ENCODE results near the gene PRLR.

The PRLR gene

GRCh38 chr5:35158622-35159369 is 71.5 kb downstream of the PRLR start:
- DNase-seq: no peak

- DNase-seq: no peak
These were observed 72.1 kb downstream of the PRLR start for GRCh38 chr5:35158204-35158603.

GRCh38 chr5:35153375-35153932 is 76.8 kb downstream of the PRLR start:
- DNase-seq: no peak

- no peak for DNase-seq
These were observed 77.6 kb downstream of the PRLR start for GRCh38 chr5:35152733-35153132.

GRCh38 chr5:35151146-35151920 is 79.0 kb downstream of the PRLR start:
- no peak for DNase-seq

GRCh38 chr5:35149041-35149440 is 81.2 kb downstream of the PRLR start:
- DNase-seq: no peak

GRCh38 chr5:35146406-35146805 is 83.9 kb downstream of the PRLR start:
- no peak for DNase-seq

- no peak for DNase-seq
These were observed 84.5 kb downstream of the PRLR start for GRCh38 chr5:35145691-35146317.

GRCh38 chr5:35145012-35145411 is 85.3 kb downstream of the PRLR start:
- no peak for DNase-seq

GRCh38 chr5:35143841-35144240 is 86.4 kb downstream of the PRLR start:
- no peak for DNase-seq

GRCh38 chr5:35141739-35142138 is 88.5 kb downstream of the PRLR start:
- DNase-seq: no peak

GRCh38 chr5:35138232-35138631 is 92.1 kb downstream of the PRLR start:
- DNase-seq: no peak

GRCh38 chr5:35136386-35136785 is 93.9 kb downstream of the PRLR start:
- DNase-seq: peak; percentile 3

- DNase-seq: no peak
These were observed 95.0 kb downstream of the PRLR start for GRCh38 chr5:35135239-35135700.

- no peak for DNase-seq
These were observed 95.8 kb downstream of the PRLR start for GRCh38 chr5:35134278-35135030.

GRCh38 chr5:35133186-35133585 is 97.1 kb downstream of the PRLR start:
- DNase-seq: no peak

- DNase-seq: no peak
These were observed 98.6 kb downstream of the PRLR start for GRCh38 chr5:35131723-35132122.

GRCh38 chr5:35129921-35130485 is 100.3 kb downstream of the PRLR start:
- peak; percentile 30 for DNase-seq

- no peak for DNase-seq
These were observed 101.0 kb downstream of the PRLR start for GRCh38 chr5:35129276-35129675.

GRCh38 chr5:35127006-35127405 is 103.3 kb downstream of the PRLR start:
- no peak for DNase-seq

GRCh38 chr5:35125746-35126145 is 104.5 kb downstream of the PRLR start:
- no peak for DNase-seq

- no peak for DNase-seq
These were observed 105.4 kb downstream of the PRLR start for GRCh38 chr5:35124932-35125331.
